Epidermal melanocyte (primary cell): Measurements from ENCODE around the gene INPP5B.
"Not testable (repeated sequence)": the region's sequence is repeated elsewhere in the genome, so short reads cannot be mapped to it uniquely, and the experiment has no call there.

Experiments used
- DNase-seq: peaks from one replicate; pipeline ENCODE4 v3.0.0; 2011; ENCODE audit warnings: low spot score; ENCODE audit not compliant: insufficient read length

The INPP5B gene

GRCh38 chr1:37914719-37915475 is 32.0 kb downstream of the INPP5B start:
- DNase-seq = no peak

DNA sequence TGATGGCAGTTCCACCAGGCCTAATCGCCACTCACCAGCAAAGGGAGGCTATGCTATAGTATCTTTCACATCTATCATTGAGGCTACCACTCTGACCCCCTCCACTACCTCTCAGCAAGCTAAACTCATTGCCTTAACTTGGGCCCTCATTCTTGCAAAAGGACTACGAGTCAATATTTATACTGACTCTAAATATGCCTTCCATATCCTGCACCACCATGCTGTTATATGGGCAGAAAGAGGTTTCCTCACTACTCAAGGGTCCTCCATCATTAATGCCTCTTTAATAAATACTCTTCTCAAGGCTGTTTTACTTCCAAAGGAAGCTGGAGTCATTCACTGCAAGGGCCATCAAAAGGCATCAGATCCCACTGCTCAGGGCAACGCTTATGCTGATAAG is 35.4 kb downstream of the INPP5B start:
- DNase-seq = not testable (repeated sequence)

GRCh38 chr1:37910886-37911285 is 36.0 kb downstream of the INPP5B start:
- DNase-seq = not testable (repeated sequence)

DNA sequence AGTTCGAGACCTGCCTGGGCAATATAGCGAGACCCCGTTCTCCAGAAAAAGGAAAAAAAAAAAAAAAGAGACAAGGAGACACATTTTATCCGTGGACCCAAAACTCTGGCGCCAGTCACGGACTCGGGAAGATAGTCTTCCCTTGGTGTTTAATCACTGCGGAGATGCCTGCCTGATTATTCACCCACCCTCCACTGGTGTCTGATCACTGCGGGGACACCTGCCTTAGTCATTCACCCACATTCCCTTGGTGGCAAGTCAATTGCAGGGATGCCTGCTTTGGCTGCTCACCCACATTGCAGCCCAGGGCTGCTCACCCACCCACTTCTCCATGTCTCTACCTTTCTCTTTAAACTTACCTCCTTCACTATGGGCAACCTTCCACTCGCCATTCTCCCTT is 38.3 kb downstream of the INPP5B start:
- not testable (repeated sequence) for DNase-seq

GRCh38 chr1:37907416-37908125 is 39.3 kb downstream of the INPP5B start:
- not testable (repeated sequence) for DNase-seq

DNA sequence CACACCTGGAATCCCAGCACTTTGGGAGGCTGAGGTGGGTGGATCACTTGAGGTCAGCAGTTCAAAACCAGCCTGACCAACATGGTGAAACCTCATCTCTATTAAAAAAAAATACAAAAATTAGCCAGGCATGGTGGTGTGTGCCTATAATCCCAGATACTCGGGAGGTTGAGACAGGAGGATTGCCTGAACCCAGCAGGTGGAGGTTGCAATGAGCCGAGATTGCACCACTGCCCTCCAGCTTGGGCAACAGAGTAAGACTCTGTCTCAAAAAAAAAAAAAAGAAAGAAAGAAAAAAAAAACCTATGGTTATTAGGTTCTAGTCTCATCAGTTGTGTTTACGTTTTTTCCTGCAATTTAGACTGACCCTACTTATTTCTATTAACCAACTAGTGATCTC is 40.3 kb downstream of the INPP5B start:
- DNase-seq = not testable (repeated sequence)

GRCh38 chr1:37905727-37906126 is 41.1 kb downstream of the INPP5B start:
- DNase-seq = no peak

- DNase-seq = not testable (repeated sequence)
Measured at GRCh38 chr1:37903921-37904320, 42.9 kb downstream of the INPP5B start.

GRCh38 chr1:37902983-37903382 is 43.9 kb downstream of the INPP5B start:
- DNase-seq = no peak

GRCh38 chr1:37901893-37902225 is 45.0 kb downstream of the INPP5B start:
- DNase-seq = no peak

DNA sequence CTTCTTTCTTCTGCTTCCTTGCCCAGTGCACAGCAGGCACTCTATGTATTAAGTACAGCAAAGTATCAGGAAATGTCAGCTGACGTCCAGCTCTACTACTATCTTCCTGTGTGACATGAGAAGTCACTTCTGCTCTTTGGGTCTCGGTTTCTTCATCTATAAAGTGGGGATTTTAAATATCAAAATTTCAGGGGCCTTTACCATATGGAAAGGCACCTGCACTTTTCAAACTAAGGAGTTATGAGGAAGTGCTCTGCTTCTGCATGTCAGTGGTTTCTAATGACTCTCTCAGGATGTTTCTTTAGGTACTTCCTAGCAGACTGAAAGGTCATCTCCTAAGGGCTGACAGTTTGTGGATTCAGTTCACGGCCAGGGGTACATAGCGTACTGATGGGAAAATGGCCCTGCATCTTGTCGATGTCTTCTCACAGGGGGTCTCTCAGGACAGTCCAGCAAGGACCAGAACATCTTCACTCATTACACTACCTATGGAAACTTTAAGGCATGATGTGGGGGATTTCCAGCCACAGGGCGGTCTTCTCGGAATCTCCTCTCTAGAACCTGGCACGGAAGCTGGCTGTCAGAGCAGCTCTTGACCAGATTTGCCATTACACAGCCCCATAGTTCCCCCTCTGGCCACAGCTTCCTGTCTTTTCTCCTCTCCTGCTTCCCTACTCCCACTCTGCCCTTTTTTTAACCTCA is 45.5 kb downstream of the INPP5B start:
- DNase-seq = no peak

GRCh38 chr1:37897563-37897962 is 49.3 kb downstream of the INPP5B start:
- DNase-seq = not testable (repeated sequence)

- no peak for DNase-seq
Measured at GRCh38 chr1:37893673-37894072, 53.2 kb downstream of the INPP5B start.

DNA sequence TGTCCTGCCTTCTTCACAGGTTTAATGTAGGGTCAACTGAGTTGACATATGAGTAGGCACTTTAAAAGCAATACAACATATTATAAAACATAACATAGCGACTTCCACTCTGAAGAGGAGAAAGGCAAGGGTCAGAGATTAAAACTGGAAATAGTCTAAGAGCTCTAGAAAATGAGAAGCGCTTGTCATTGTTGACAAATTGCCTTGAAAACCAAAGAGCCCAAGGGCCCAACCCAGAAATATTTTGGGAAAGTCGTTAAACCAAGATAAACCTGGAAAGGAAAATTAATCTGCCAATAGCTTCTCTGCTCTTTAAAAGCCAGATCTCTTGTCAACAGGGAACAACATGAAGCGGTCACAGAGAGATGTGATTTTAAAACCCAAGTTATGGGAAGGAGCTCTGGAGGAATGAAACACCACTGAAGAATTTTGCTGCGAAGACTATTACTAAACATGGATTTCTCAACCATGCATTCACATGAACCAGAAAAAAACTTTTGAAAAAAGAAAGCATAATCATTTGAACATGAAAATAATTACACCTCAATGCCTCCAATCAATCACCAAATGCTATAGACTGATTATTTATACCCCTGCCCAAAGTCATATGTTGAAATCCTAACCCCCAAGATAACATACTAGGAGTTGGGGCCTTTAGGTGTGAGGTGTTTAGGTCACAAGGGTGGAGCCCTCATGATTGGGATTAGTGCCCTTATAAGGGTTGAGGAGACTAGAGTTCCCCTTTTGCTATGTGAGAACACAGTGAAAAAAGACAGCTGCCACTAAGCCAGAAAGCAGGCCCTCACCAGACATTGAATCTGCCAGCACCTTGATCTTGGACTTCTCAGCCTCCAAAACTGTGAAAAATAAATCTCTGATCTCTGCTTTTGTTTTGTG is 54.5 kb downstream of the INPP5B start:
- no peak for DNase-seq

GRCh38 chr1:37890378-37891014 is 56.4 kb downstream of the INPP5B start:
- no peak for DNase-seq

- no peak for DNase-seq
Measured at GRCh38 chr1:37888022-37888700, 58.7 kb downstream of the INPP5B start.

- DNase-seq = no peak
Measured at GRCh38 chr1:37884145-37884544, 62.7 kb downstream of the INPP5B start.

DNA sequence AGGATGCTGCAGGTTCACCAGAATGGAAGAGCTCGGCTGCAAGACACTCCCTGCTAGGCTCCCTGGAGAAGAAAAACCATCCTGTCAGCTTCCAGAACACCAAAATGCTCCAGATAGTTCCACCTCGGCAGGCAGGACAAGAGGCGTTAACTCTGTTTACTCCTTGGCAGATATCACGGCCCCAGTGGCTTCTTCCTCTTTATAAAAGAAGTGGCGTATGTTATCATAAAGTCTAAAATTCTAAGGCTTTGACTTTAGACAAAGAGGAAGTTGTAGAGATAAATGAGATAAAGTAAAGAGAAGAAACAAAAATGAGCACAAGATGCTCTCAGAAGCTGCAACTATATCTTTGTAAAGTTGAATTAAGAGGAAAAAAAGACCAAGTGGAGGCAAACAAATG is 63.2 kb downstream of the INPP5B start:
- no peak for DNase-seq

DNA sequence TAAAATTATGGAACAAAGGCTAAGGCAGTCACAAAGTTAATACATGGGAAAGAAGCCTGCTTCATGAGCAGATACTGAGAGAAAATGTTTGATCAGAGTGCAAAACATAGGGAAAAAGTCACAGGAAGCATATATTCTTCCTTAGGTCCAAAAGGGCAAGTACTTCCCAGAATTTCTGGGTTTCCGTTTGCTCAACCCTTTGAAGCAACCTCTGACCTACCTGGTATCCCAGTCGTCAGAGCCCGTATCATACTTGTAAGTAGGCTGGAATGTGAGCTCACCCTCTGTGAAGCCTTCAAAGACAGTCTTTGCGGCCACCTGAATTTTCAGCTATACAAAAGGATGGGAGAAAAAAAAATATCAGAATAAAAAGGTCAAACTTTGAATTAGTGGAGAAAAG is 67.0 kb downstream of the INPP5B start:
- no peak for DNase-seq

DNA sequence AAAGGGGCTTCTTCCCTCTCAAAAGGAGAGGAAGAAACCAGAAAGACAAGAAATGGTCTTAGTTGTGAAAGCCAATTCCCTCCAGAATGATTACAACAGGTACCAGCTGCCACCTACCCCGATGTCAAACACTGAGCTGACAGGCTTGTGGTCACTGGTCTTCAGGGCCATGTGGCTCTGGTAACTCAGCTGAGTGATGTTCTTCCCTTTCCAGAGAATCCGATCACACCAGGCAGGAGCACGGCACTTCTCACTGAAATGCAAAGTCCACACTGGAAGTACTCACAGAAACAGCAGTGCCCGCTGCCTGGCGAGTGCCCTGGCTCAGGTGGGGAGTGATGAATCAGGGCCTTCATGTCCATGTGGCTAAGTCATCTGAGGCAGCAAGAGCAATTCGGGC is 68.8 kb downstream of the INPP5B start:
- no peak for DNase-seq
